Neutrophil (primary cell): ENCODE data around the gene OR4Q2.
"Not testable (repeated sequence)": the region's sequence is repeated elsewhere in the genome, so short reads cannot be mapped to it uniquely, and the experiment has no call there.

ENCODE experiments used
- H3K27ac ChIP-seq: fragments of 200-600 bp; sonication (generic); 2 replicates; pipeline ENCODE4 v1.5.1; 2016; ENCODE audit warnings: mild to moderate bottlenecking, moderate library complexity
- H3K27me3 ChIP-seq: fragments of 200-600 bp; sonication (generic); 2 replicates; pipeline ENCODE4 v1.6.0; 2016; ENCODE audit warnings: mild to moderate bottlenecking
- H3K36me3 ChIP-seq: fragments of 200-600 bp; sonication (generic); 2 replicates; pipeline ENCODE4 v1.5.1; 2017
- H3K4me1 ChIP-seq, 2 experiments: fragments of 200-600 bp in 1 of 2; sonication (generic) in 1 of 2; 1 replicate in 1 of 2; 2 replicates in 1 of 2; pipeline versions ENCODE4 v1.5.1 to v1.6.1; 2013 to 2016; ENCODE audit warnings: low read depth in 1 of 2, low read length in 1 of 2, mild to moderate bottlenecking in 1 of 2, moderate library complexity in 1 of 2; ENCODE audit not compliant: control insufficient read depth in 1 of 2, insufficient read depth in 1 of 2
- H3K4me3 ChIP-seq, 2 experiments: fragments of 200-600 bp in 1 of 2; sonication (generic) in 1 of 2; 1 replicate in 1 of 2; 2 replicates in 1 of 2; pipeline ENCODE4 v1.5.1; 2013 to 2016; ENCODE audit warnings: low read depth in 1 of 2, low read length in 1 of 2, mild to moderate bottlenecking in 1 of 2, moderate library complexity in 1 of 2
- H3K9me3 ChIP-seq: fragments of 200-600 bp; sonication (generic); 2 replicates; pipeline ENCODE4 v1.5.1; 2016
- CTCF ChIP-seq: fragments of 200-600 bp; sonication (generic); IDR thresholded peaks from 2 replicates; pipeline ENCODE4 v1.5.1; 2016; ENCODE audit warnings: antibody characterized with exemption

The OR4Q2 gene

GRCh38 chr14:20001863-20002262 lies at the start of gene OR4Q2:
TSS of gene OR4Q2 (plus strand) at chr14:20002163.
- Histone ChIP-seq H3K27ac (no peak within 1 kb of the TSS), H3K36me3 (no peaks in the 10 kb centered on the region), H3K4me3 (no peak within 1 kb of the TSS), H3K4me1 (no peaks in the 10 kb centered on the region), H3K27me3 (no peaks in the 10 kb centered on the region), H3K9me3 (no peaks in the 10 kb centered on the region)
- TF ChIP-seq CTCF: no peak

GRCh38 chr14:19969735-19970134 lies 32.2 kb upstream of the OR4Q2 start:
- H3K27ac ChIP-seq, H3K4me3 ChIP-seq, H3K36me3 ChIP-seq, H3K9me3 ChIP-seq, H3K4me1 ChIP-seq, H3K27me3 ChIP-seq: not testable (repeated sequence)

- Histone ChIP-seq H3K27ac (no peak overlapping the region), H3K36me3 (no peaks in the 10 kb centered on the region), H3K4me1 (no peaks in the 10 kb centered on the region), H3K27me3 (no peaks in the 10 kb centered on the region), H3K4me3 (no peak overlapping the region), H3K9me3 (no peaks in the 10 kb centered on the region)
- TF ChIP-seq CTCF: no peak
Measured at GRCh38 chr14:19974844-19975243, 27.1 kb upstream of the OR4Q2 start.

GRCh38 chr14:19975291-19975690 lies 26.7 kb upstream of the OR4Q2 start, which contains the start of gene OR4K15:
TSS of gene OR4K15 (plus strand) at chr14:19975591. CDS start at chr14:19975591, 0 bp downstream.
- Histone ChIP-seq H3K27me3 (no peaks in the 10 kb centered on the region), H3K4me1 (no peaks in the 10 kb centered on the region), H3K4me3 (no peak within 1 kb of the TSS), H3K36me3 (no peaks in the 10 kb centered on the region), H3K27ac (no peak within 1 kb of the TSS), H3K9me3 (no peaks in the 10 kb centered on the region)
- TF ChIP-seq CTCF: no peak

GRCh38 chr14:19993438-19993837 lies 8.5 kb upstream of the OR4Q2 start:
- H3K36me3 ChIP-seq: no peaks in the 10 kb centered on the region
- no peaks in the 10 kb centered on the region for H3K4me1 ChIP-seq
- no peak overlapping the region for H3K27ac ChIP-seq
- no peak overlapping the region for H3K4me3 ChIP-seq
- no peak for TF ChIP-seq CTCF
- no peaks in the 10 kb centered on the region for H3K27me3 ChIP-seq
- no peaks in the 10 kb centered on the region for H3K9me3 ChIP-seq

GRCh38 chr14:20002319-20002718 lies 356 bp downstream of the OR4Q2 start:
- H3K4me1 ChIP-seq: no peaks in the 10 kb centered on the region
- H3K27ac ChIP-seq: no peak overlapping the region
- TF ChIP-seq CTCF: no peak
- no peaks in the 10 kb centered on the region for H3K36me3 ChIP-seq
- H3K4me3 ChIP-seq: no peak overlapping the region
- no peaks in the 10 kb centered on the region for H3K27me3 ChIP-seq
- no peaks in the 10 kb centered on the region for H3K9me3 ChIP-seq
